ENCODE data around the gene LRRIQ4.

DNA sequence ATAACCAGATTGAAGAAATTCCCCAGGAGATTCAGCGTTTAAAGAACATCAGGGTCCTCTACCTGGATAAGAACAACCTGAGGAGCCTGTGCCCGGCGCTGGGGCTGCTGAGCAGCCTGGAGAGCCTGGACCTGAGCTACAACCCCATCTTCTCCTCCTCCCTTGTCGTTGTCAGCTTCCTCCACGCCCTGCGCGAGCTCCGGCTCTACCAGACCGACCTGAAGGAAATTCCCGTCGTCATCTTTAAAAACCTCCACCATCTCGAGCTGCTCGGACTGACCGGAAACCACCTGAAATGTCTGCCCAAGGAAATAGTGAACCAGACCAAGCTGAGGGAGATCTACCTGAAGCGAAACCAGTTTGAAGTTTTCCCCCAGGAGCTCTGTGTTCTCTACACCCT lies 9.4 kb downstream of the LRRIQ4 start:
- TF ChIP-seq, protein P1, sequence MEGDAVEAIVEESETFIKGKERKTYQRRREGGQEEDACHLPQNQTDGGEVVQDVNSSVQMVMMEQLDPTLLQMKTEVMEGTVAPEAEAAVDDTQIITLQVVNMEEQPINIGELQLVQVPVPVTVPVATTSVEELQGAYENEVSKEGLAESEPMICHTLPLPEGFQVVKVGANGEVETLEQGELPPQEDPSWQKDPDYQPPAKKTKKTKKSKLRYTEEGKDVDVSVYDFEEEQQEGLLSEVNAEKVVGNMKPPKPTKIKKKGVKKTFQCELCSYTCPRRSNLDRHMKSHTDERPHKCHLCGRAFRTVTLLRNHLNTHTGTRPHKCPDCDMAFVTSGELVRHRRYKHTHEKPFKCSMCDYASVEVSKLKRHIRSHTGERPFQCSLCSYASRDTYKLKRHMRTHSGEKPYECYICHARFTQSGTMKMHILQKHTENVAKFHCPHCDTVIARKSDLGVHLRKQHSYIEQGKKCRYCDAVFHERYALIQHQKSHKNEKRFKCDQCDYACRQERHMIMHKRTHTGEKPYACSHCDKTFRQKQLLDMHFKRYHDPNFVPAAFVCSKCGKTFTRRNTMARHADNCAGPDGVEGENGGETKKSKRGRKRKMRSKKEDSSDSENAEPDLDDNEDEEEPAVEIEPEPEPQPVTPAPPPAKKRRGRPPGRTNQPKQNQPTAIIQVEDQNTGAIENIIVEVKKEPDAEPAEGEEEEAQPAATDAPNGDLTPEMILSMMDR (IDR thresholded peaks at IDR 0.05), result no peak
- TF ChIP-seq POLR2A (IDR thresholded peaks at IDR 0.05), result no peak

All from body of pancreas (tissue), 4 donors.